Dedifferentiated amniotic fluid mesenchymal stem cell (primary cell): Measurements from ENCODE around the gene SGK1.
"Not testable (repeated sequence)": the region's sequence is repeated elsewhere in the genome, so short reads cannot be mapped to it uniquely, and the experiment has no call there.

ENCODE experiments used
- DNase-seq: peaks from one replicate; pipeline ENCODE4 v3.0.0-alpha.2; 2016; ENCODE audit errors: extremely low spot score

Gene SGK1

DNA sequence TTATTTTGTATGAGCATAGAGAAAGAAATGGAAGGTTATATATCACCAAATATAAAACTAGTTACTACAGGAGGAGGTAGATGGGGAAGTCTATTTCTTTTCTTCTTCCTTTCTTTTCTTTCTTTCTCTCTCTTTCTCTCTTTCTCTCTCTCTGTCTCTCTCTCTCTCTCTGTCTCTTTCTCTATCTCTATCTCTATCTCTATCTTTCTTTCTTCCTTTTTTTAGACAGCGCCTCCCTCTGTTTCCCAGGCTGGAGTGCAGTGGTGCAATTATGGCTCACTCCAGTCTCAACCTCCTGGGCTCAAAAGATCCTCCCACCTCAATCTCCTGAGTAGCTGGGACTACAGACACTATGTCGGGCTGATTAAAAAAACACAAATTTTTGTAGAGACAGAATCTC, 10.2 kb upstream of the SGK1 start:
- no peak for DNase-seq

DNA sequence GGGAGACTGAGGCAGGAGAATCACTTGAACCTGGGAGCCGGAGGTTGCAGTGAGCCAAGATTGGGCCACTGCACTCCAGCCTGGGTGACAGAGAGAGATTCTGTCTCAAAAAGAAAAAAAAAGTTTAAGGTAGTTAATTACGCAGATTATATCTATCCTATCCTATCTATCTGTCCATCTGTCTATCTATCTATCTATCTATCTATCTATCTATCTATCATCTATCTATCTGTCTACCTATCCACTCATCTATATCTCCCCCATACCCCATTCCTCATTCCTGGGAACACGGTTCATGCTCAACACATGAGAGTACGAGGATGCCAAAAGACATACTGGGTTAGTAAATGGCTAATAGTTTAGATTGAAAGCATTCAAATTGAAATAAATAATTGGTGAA, 8.3 kb upstream of the SGK1 start:
- not testable (repeated sequence) for DNase-seq

DNA sequence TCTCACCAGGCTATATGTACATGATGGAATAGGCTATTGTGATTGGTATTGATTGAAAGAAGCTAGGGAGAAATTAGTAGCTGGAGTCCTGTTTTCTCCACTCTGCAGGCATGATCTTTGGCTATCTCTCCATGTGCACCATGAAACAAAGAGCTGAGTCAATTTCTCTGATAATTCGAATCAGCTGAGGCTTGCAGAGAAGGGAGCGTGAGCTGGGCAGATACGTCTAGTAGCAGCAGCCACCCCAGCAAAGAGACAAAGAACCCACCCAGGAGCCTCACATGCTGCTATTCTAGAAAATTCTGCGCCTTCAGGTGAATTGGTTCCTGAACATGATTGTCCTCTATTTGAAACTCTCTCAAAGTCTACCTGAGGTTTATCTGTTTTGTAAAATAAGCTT, 6.9 kb upstream of the SGK1 start:
- no peak for DNase-seq

DNA sequence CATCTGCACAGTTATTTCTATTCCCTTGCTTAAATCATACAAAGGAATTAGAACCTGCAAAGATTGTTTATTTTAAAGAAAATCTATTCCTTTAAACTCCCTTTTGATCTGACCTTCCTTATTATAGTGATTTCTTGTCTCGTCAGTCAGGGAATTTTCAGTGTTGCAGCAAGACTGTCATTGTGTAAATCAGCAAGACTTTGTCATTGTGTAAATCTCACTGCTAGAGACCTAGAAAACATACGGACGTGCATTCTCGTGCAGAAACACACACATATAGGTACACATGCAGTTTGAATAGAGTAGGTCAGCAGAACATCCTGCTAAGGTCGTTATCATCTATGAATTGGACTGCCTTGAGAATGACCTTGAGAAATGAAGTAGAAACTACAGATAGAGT, 6.2 kb upstream of the SGK1 start:
- DNase-seq, result no peak

DNA sequence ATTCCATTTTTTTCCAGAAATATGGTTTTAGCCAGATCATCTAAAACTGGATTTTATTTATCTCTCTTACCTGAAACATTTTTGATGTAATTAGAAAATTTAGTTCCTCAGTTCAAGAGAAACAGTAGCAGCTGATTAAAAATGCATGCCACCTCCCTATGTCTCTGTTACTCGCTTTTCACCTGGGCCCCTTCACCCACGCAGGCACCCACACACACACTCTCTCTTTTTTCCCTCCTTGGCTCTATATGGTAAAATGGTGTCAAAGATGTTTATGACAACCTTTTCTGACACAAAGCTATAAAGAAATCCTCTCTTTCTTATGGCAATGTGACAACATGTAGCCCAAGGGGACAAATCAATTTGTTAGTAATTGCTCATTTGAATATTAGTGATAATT, 5.8 kb upstream of the SGK1 start:
- no peak for DNase-seq

DNA sequence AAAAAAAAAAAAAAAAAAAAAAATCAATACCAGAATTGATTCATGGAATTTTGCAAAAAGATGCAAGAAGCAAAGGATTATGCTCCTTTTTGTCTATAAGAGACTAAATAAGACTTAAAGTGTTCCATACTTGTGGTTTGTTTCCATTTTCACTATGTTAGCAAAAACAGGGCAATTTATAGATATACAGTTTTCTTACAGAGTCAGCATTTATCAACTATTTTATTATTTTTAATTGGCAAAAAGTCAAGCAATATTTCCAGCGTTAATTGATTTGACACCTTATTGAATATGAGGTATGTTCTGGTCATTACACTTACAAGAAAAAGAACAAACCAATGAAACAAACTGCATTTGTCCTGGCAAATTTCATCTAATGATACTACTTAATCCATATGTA, 5.4 kb upstream of the SGK1 start:
- DNase-seq, result no peak

DNA sequence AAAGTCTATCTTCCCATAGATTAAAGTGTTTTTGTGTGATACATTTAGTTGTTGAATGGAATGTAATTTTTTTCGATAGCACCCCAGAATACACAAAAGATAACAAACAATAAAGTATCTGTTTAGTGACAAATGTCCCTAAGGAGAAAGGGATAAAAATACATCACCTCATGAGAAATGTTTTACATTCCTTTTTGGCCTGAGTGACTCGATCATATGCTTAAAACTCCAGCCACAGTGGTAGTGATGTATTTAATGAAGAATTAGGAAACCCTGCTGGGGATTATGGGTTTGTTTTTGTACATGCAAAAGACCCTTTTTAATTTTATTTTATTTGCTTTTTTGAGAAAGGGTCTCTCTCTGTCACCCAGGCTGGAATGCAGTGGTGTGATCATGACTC, 4.3 kb upstream of the SGK1 start:
- no peak for DNase-seq

DNA sequence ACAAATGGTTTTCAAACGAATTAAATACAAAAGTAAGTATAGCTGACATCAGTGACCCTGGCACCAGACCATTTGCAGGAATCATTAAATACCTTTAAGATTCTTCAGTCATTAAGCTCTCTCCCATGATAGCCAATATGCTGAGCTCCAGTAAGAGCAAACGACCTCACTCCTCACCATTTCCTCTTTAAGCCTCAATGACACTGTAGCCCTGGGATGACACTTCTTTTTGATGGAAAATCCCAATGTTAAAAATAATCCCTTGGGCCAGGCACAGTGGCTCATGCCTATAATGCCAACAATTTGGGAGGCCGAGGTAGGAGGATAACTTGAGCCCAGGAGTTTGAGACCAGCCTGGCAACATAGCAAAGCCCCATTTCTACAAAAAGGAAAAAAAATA, 3.3 kb upstream of the SGK1 start:
- DNase-seq, result no peak

DNA sequence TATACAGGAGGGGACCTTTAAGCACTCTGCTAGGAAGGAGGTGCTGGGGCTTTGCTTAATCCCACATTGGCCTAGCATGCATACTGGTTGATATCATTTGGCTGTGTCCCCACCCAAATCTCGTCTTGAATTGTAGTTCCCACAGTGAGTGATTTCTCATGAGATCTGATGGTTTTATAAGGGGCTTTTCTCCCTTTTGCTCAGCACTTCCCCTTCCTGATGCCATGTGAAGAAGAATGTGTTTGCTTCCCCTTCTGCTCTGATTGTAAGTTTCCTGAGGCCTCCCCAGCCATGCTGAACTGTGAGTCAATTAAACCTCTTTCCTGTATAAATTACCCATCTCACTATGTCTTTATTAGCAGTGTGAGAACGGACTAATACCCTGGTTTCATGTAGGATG, 1.8 kb upstream of the SGK1 start:
- DNase-seq, result not testable (repeated sequence)

DNA sequence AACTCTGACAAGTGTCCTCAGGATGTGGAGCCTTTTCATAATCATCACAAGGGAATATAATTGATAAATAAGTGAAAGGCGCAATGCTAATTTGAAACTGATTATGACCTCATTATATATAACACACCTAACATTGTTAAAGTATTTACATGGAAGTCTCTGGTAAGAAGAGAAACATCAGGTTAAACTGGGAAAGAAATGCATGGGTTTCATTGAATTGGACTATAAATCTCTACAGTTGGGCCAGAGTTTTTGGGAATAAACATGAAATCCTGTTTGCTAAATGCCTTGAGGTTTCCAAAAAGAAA, 1.0 kb upstream of the SGK1 start:
- DNase-seq, result no peak

DNA sequence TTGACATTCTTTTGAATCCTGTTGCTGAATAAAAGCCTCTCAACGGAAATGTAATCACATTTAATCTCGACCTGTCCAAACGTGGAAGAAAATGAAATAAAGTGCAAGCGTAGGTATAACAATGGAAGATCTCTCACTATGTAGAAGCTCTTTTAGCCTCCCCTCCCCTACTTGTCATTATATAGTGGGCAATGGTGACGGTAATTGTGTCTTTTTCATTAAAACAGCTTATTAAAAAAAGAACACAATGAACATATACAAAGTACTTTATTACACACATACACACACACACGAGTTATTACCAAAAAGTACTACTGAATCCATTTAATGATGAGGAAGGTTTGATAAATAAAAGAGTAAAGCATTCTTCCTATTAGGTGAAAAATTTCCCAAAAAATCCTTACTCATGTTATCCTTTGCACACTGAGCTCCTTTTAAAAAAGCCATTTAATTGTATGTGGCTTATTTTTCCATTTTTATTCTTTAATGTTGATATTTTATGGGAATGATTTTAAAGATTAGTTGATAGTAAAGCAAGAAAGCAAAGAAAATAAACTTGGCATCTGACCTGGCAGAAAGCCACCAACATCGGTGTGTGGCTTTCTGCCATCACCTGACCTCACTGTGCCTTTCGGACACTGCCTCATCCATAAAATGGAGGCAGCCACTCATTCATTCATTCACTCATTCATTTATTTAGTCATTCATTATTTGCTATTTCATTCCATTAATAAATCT, 493 bp upstream of the SGK1 start:
- DNase-seq, result no peak

DNA sequence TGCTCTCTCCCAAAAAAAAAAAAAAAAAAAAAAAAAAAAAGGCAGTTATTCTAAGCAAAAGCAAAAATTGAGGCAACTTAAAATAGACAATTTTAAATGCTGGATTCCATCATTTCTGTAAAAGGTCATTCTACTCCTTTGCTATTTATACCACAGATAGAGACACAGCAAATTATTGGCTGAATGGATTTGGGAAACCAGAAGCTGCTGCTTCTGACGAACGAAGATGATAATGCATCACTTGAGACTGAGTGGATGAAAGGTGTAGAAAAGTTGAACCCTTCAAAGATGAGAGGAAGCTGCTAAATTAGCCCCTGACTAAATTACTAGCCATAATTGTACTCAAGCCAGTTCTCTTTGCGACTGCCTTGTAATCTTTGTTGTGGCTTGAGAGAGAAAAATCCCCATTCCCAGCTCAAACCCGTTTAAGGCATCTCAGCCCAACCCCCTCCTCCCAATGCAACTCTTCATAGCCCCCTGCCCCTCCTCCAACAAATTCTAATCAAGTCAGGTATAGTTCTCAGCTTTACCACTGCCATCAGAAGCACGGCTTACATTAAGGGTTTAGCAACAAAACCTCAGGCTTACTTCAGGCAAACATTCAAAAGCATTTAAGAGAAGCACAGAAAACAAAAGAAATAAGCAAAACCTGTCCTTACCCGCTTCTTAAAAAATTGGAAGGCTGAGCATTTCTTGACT, 1.0 kb downstream of the SGK1 start:
- DNase-seq, result no peak

DNA sequence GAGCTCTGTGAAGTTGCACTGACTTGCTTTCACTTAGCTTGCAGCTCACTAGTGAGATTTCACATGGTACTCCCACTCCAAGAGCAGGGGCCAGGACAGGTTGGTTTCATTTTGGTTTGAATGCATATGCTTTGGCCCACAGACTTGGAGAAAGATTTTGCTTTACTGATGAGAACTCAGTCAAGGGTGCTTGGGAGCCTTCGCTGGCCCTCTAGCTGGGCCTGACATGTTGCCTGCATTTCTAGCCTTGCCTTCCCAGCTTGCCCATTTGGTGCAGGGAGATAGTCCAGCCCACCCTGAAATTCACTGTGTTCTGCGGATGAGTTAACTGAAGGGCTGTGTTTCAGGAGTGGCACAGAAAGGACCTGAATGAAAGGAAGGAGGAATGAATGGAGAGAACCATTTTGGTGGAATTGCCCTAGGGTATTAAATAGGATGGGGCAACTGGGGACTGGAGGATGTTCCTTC, 1.9 kb downstream of the SGK1 start:
- no peak for DNase-seq

DNA sequence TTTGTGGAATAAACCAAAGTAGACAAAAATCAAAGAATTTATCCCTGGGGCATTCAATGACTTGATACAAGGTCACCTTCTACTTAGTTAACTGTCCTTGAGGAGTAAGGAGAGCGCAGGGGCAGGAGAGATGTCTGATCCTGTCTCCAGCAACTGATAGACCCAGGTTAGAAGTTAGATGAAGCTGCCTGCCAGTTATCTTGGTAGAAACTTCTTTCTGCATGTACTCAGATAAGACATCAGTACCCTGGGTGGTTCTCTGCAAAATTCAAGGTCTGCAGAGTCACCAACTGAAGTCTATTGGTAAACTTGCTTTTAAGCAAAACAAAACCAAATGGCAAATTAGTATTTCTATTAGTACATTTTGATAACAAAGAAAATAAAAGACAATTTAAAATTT, 2.7 kb downstream of the SGK1 start:
- no peak for DNase-seq

DNA sequence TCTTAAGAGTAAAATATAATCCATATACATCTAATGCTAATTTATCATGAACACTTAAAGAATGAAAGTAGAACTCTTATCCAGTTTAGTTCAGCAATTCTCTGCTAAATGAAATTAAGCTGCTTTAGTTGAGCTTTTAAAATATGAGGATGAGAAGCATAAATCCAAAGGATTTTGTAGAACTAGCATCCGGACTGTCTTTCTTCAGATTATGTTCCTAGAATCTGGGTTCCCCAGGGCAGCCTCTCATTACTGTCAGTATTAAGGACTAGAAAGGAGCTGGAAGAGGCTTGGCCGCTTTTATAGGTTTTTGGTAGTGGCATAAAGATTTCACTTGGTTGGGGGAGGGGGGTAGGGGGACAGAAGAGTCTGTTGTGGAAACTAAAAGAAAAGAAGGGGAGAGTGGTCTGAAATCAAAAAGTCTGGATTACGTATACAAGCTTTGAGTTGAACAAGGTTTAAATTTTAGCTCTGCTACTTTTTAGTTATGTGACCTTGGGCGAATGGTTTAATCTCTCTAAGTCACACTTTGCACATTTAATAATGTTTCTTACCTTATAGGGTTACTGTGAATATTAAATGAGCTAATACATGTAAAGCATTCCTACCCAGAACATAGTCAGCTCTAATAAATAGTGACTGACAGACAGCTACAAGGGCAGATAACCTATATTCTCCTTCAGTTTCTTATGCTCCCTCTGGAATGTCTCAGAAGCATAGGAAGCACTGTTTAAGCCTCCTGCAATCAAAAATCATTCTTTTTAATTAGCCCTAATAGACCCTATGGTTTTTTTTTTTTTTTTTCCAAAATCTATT, 3.7 kb downstream of the SGK1 start:
- no peak for DNase-seq

DNA sequence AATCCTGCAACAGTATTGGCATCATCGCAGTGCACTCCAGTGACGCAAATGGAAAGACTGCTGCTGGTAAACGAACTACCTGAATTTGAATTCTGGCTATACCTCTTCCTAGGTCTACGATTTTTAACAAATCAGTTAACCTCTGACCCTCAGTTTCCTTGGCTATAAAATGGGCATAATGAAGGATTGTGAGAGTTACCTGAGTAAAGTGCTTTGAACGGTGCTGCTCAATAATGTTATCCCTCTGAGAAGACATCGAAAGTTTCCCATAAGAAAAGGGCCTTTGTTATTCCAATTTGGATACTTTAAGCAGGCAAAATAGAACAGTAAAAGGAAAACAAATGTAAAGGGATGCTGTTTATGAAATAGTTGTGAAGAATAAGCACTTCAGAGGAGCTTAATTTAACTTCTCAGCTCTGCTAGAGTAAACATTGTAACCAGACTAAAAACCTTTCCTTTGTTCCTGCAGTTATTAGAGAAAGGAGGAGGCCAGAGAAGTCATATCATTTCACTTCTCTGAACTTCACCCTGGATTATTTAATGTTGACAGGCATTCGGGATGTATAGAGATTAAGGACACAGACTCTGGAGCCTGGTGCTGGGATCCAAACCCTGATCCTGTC, 5.8 kb downstream of the SGK1 start:
- DNase-seq, result no peak

DNA sequence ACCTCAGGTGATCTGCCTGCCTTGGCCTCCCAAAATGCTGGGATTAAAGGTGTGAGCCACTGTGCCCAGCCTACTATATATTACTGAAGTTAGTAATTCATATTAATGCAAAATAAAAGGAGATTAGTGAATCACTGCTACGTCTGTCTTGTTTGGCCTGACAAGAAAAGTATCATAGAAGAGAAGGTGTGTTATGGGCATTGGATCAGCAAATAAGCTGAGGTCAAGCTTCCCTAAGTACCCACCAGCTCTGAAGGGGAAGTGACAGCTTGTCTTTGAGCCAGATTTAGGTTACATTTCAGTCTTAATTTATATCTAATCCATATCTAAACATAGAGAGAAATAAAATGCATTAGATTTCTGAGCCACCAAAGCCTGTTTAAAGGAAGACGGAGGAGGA, 7.1 kb downstream of the SGK1 start:
- no peak for DNase-seq

DNA sequence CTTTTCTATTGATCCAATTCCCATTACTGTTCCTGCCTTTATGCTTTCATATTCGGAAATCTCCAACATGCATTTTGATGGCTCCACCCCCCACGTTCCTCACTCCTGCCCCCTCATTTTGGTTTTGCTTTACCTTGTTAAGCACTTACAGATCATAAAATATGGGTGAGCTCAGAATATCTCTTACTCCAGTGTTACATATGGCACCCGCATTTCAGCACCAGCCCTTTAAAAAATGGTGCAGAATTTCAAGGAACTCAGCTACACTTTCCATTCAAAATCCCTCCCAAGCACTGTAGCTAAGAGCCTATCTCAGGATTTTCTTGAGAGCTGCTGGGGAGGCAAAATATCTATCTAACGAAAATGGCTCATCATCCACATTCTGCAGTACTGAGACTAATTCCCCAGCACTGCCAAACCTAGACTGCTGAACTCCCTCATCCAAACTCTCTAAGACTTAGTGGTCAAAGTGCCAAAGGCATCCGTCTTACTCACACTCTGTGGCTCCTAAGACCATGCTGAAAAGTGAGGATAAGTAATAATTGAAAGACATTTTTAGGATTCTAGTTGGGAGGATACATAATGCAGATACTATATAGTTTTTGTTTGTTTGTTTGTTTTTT, 7.8 kb downstream of the SGK1 start:
- DNase-seq, result no peak

DNA sequence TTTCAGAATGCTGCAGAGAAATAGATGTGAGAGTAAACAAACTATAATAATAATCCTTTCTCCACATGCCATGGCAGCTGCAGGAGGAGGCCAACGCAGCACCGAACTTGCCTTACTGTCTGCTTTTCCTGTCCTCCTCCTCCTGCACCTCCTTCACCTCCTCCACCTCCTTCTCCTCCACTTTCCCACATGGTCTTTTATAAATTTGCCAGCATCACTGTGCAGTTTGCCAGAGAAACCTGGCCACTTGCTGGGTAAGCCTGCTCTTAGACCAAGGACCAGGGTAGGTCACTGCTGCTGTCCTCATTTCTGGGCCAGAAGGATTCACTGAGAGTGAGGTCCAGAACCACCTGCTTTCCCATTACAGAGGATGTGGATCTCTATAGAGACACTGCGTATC, 8.7 kb downstream of the SGK1 start:
- DNase-seq, result no peak

DNA sequence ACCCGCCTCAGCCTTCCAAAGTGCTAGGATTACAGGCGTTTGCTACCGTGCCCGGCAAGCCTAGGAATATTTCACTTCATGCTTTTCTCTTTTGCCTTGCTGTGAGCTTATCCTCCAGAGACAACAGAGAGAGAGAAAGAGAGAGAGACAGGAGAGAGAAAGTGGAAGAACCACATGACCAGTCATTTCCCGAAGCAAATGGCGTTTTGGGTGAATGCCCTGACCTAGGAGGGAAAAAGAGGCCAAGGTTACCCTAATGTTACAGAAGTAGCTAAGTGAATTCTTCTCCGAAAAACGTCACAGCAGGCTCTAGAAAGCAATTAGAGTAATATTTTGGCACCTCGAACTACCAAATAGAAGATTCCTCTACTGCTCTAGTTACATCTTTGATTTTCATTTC, 9.1 kb downstream of the SGK1 start:
- DNase-seq, result no peak

DNA sequence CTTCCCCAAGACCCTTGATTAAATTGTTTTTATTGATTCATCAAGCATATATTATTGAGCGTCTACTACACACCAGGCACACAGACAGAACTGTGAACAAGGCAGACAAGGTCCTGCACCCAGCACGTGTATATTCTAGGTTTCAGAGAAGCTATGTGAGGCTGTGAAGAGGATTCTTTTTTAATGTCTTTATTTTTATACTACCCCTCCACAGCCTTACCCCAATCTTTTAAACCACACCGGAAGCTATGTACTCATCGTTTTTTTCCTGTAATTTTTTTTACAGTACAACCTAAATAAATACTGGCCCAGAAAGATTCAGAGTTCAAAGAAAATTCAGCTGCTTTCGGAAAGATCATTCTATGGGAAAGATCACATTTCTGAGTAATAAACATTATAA, 10.0 kb downstream of the SGK1 start:
- DNase-seq, result no peak

DNA sequence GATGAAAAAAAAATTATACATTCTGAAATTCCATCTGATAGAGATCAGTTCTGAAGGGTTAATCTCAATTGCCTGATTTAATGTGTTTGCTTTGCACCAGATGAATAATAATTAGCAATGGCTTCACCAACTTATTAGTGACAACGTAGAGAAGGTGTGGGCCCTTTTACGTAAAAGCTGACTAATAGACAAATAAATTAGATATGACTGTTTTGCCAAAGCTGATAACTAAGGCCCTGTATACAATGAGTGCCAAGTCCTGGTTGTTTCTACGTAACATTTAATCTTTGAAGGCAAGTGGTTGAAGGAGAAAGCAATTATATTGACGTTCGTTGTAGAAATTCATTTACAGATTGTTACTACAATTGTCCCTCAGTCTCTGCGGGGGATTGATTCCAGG, 10.8 kb downstream of the SGK1 start:
- no peak for DNase-seq
